AG10803 (cell line): ENCODE data around the gene BNC2.

Experiments used
- DNase-seq: peaks from one replicate; pipeline ENCODE4 v3.0.0; 2010; ENCODE audit warnings: low read depth
- H3K4me3 ChIP-seq: 2 replicates; pipeline ENCODE4 v1.5.1; 2011; ENCODE audit warnings: mild to moderate bottlenecking, low read length, control low read depth
- TF ChIP-seq, protein P1 (sequence below): conservative IDR thresholded peaks from 2 replicates; pipeline ENCODE4 v1.5.1; 2011; ENCODE audit warnings: mild to moderate bottlenecking, low read length, control low read depth, inconsistent platforms

Gene BNC2

DNA sequence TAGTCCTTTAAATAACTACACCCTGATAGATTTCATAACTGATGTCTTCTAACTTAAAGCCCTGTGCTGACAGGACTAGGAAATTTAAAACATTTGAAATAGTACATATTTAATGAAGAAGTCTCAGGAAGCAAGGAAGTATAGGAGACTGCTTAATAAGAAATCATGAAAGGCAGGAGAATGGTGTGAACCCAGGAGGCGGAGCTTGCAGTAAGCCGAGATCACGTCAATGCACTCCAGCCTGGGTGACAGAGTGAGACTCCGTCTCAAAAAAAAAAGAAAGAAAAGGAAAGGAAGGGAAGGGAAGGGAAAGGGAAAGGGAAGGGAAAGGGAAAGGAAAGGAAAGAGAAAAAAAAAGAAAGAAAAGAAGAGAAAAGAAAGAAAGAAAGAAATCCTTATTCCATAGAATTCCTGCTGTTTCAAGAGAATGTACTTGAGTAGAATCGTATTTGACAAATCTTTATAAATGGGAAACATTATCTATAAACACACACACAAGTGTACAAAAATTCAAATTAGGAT lies 74.1 kb downstream of the BNC2 start:
- DNase-seq: no peak
- no peak overlapping the region for H3K4me3 ChIP-seq
- TF ChIP-seq, protein P1, sequence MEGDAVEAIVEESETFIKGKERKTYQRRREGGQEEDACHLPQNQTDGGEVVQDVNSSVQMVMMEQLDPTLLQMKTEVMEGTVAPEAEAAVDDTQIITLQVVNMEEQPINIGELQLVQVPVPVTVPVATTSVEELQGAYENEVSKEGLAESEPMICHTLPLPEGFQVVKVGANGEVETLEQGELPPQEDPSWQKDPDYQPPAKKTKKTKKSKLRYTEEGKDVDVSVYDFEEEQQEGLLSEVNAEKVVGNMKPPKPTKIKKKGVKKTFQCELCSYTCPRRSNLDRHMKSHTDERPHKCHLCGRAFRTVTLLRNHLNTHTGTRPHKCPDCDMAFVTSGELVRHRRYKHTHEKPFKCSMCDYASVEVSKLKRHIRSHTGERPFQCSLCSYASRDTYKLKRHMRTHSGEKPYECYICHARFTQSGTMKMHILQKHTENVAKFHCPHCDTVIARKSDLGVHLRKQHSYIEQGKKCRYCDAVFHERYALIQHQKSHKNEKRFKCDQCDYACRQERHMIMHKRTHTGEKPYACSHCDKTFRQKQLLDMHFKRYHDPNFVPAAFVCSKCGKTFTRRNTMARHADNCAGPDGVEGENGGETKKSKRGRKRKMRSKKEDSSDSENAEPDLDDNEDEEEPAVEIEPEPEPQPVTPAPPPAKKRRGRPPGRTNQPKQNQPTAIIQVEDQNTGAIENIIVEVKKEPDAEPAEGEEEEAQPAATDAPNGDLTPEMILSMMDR: no peak

DNA sequence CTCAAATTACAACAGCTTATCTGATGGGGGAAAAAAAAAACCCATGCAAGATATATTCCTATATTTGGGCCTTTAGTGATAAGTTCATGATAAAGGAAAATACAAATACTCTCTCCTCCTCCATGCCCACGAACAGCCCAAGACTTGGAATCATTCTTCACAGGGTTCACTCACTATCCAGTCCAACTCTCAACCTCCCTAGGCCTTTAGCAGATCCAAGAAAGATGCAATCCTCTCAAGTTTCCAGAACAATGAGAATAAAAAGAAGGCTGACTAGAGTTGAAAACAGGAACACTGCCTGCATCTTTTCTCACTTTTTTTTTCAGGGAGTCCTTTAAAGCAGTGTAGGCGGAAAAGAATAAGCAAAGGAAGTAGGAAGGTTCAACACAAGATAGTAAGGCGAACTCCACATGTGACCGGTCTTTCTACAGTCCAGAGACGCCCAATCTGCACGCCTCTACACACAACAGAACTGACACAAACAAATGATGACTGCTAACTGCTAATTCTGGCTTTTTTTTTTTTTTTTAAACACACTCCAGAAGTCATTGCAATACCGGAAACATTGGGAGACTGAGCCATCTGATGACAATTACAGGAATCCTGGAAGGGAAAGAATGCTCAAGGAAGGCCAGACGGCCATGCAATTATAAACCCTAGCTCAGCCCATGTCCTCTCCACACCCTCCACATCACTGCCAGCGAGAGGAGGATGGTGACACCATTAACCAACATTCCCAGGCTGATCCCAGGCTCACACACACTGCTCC lies 75.4 kb downstream of the BNC2 start:
- peak; percentile 98 for DNase-seq
- peak overlapping the region; percentile 25; the same call in 1 of the 2 replicates for H3K4me3 ChIP-seq
- TF ChIP-seq, protein P1: no peak

DNA sequence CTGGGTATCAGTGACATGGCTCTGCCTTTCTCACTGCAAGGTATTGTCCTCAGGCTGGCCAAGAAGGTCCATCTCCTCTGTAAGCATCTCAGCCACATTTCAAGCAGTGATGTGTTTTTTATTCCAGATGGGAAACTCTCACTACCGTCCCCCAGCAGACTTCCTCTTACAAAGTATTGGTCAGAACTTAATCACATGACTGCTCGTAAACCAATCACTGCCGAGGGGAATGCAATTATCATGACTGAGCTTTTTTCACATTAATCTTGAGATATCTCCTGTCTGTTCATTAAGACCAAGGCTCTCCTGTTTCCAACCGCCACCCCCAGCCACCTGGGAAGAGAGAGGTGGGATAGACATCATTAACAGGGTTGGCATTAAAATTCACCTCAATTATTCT lies 76.4 kb downstream of the BNC2 start:
- DNase-seq: no peak

DNA sequence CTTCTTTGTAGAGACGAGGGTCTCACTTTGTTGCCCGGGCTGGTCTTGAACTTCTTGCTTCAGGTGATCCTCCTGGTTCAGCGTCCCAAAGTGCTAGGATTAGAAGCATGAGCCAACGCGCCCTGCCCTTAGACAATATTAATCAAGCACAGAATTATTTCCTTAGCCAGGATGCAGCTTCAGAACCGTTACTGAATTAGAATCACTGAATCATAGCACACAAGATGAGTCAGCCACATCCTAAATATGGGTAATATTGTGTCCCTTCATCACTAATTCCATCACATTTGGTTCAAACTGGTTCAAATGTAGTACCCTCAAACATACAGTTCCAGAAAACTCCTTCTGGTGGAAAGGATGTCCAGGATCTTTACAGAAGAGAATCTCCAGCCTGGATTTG lies 82.7 kb downstream of the BNC2 start:
- DNase-seq: peak; percentile 20
- no peak overlapping the region for H3K4me3 ChIP-seq
- TF ChIP-seq, protein P1: no peak

More for the DNA sequence above, 76.4 kb downstream of the BNC2 start:
- TF ChIP-seq, protein P1: no peak
- H3K4me3 ChIP-seq: no peak overlapping the region

DNA sequence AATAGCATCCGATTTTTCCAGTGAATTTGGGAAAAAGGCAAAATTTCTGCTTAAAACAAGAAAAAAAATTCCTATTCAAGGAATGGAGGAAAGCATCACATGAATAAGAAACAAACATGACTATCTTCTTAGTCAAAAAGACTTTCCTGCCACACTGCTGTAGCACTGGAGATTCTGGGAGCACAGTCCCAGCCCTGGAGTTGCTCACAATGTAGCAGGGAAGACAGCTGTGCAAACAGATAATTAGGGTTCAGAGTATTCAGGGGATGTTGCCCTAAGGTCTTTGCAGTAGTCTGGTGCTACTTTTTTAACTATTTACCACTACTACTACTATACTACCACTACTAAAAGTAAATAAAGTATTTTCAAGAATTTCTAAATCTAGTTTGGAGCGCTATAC lies 86.5 kb downstream of the BNC2 start:
- TF ChIP-seq, protein P1: no peak
- no peak for DNase-seq
- H3K4me3 ChIP-seq: no peak overlapping the region

DNA sequence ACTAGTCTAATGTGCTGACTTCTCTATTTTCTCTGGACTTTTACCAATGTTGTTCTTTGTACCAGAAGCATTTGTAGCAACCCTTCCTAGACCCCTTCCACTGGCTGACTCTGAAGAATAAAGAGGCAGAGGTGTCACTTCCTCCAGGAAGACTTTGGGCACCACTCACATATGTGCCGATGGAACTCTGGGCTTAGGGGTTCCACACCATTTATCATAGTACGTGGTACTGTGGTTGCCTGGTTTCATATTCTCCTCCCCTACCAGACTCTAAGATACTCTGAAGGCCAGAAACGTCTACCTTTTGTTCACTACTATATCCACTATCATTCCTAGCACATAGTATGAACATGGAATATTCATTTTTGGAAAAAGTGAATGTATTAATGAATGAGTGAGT lies 88.0 kb downstream of the BNC2 start:
- TF ChIP-seq, protein P1: no peak
- no peak for DNase-seq
- no peak overlapping the region for H3K4me3 ChIP-seq

DNA sequence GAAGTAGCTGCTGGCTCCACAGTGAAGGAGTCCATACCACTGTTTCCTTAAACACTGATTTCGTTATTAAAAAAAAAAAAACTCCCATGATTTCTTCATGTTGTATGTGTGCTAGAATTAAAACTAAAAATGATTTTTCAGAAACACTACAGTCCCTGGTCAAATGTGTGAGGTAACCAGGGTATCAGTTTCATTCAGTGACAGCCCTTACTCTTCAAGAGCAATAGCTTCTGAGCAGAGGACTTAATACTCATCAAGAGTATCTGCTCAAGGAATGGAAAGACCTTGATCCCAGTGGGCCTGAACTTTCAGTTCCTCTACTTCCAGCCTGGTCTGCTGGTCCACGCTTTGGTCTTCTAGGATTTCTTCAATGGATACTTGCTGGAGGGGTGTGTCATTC lies 95.1 kb downstream of the BNC2 start:
- TF ChIP-seq, protein P1: no peak
- DNase-seq: no peak
- no peak overlapping the region for H3K4me3 ChIP-seq
